B cell (primary cell): ENCODE measurements around the gene MAD1L1.

Source experiments
- CTCF ChIP-seq: fragments of 200-600 bp; IDR thresholded peaks from one replicate; pipeline ENCODE4 v1.8.0; 2022; ENCODE audit warnings: antibody characterized with exemption, mild to moderate bottlenecking
- EZH2 ChIP-seq: IDR thresholded peaks from 2 replicates; pipeline ENCODE4 v1.6.1; 2012; ENCODE audit warnings: borderline replicate concordance, low read depth, mild to moderate bottlenecking, moderate library complexity, low read length; ENCODE audit not compliant: insufficient read depth, poor library complexity, severe bottlenecking

- no peak for TF ChIP-seq CTCF
- no peak for TF ChIP-seq EZH2
These were observed 419.2 kb downstream of the MAD1L1 start for GRCh38 chr7:1813394-1814088.
